CD4-positive, alpha-beta T cell treated with Interleukin-15 for 1 hour (primary cell): Measurements from ENCODE around the gene ACTL9.
"Not testable (repeated sequence)": the region's sequence is repeated elsewhere in the genome, so short reads cannot be mapped to it uniquely, and the experiment has no call there.

Source experiments
- DNase-seq: peaks from one replicate; pipeline ENCODE4 v3.0.0-alpha.2; 2020

ACTL9 gene, protein sequence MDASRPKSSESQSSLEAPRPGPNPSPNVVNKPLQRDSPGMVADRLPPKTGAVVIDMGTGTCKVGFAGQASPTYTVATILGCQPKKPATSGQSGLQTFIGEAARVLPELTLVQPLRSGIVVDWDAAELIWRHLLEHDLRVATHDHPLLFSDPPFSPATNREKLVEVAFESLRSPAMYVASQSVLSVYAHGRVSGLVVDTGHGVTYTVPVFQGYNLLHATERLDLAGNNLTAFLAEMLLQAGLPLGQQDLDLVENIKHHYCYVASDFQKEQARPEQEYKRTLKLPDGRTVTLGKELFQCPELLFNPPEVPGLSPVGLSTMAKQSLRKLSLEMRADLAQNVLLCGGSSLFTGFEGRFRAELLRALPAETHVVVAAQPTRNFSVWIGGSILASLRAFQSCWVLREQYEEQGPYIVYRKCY

DNA sequence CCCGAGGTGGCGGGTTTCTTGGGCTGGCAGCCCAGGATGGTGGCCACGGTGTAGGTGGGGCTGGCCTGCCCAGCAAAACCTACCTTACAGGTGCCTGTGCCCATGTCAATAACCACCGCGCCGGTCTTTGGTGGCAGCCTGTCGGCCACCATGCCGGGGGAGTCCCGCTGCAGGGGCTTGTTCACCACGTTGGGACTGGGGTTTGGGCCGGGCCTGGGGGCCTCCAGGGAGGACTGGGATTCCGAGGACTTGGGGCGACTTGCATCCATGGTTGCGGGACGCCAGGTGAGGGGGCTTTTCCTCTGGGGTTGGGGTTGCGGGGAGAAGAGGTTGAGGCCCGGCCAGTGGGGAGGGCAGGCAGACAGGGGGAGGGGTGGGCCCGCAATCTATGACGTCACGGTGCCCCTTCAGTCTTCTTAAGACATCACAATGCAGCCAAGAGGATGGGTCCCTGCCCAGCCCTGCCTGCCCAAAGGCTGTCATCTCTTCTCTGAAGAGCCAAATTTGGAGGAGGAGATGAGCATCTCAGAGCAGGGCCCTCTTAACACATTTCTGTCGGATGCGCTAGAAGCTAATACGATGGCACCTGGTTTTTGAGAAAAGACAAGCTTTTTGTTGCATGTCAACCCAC lies at the start of gene ACTL9:
ACTL9 (minus strand) TSS at position 363 of the 631 bp plus-strand sequence; CDS start at position 269, 94 bp downstream.
- no peak for DNase-seq

DNA sequence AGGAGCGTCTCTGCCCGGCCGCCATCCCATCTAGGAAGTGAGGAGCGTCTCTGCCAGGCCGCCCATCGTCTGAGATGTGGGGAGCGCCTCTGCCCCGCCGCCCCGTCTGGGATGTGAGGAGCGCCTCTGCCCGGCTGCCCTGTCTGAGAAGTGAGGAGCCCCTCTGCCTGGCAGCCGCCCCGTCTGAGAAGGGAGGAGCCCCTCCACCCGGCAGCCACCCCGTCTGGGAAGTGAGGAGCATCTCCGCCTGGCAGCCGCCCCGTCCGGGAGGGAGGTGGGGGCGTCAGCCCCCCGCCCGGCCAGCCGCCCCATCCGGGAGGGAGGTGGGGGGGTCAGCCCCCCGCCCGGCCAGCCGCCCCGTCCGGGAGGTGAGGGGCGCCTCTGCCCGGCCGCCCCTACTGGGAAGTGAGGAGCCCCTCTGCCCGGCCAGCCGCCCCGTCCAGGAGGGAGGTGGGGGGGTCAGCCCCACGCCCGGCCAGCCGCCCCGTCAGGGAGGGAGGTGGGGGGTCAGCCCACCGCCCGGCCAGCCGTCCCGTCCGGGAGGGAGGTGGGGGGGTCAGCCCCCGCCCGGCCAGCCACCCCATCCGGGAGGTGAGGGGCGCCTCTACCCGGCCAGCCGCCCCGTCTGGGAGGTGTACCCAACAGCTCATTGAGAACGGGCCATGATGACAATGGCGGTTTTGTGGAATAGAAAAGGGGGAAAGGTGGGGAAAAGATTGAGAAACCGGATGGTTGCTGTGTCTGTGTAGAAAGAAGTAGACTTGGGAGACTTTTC lies 40.9 kb upstream of the ACTL9 start:
- not testable (repeated sequence) for DNase-seq

DNA sequence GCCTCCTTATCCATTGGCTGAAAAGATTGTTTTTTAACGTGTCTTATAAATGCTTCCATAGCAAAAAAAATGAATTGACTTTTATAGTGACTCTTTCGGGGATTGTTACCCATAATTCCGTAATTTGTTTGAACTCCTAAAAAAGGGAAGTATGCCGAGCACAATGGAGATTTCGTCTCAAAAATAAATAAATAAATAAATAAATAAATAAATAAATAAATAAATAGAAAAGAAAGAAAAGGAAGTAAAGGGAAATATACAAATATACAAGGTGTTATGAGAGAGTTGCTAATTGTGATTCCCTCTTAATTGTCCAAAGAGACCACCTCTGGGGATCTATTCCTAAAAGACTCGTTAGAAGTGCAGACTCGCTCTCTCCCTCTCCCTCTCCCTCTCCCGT lies 39.8 kb upstream of the ACTL9 start:
- DNase-seq, result no peak

DNA sequence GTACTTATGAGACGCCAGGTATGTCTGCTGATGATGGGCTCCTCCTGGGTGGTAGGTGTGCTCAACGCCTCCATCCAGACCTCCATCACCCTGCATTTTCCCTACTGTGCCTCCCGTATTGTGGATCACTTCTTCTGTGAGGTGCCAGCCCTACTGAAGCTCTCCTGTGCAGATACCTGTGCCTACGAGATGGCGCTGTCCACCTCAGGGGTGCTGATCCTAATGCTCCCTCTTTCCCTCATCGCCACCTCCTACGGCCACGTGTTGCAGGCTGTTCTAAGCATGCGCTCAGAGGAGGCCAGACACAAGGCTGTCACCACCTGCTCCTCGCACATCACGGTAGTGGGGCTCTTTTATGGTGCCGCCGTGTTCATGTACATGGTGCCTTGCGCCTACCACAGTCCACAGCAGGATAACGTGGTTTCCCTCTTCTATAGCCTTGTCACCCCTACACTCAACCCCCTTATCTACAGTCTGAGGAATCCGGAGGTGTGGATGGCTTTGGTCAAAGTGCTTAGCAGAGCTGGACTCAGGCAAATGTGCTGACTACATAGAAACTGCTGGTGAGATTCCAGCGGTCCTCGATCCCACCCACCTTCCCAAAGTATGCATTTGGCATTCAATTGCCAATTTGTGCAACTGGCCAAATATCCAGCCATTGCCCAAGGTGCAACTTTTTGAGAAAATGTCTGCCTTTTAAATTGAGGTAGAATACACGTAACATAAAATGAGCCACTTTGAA lies 33.0 kb upstream of the ACTL9 start:
- DNase-seq, result no peak

DNA sequence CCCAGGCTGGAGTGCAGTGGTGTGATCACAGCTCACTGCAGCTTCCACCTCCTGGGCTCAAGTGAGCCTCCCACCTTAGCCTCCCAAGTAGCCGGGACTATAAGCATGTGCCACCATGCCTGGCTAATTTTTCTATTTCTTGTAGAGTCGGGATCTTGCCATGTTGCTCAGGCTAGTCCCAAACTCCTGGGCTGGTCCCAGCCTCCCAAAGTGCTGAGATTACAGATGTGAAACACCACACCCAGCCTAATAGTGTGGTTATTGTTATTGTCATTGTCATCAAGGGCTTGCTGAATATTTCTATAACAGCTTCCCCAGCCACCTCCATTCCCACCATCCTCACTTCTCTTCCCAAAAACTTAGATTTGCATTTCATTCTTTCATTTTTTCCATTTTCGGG lies 25.7 kb upstream of the ACTL9 start:
- no peak for DNase-seq

DNA sequence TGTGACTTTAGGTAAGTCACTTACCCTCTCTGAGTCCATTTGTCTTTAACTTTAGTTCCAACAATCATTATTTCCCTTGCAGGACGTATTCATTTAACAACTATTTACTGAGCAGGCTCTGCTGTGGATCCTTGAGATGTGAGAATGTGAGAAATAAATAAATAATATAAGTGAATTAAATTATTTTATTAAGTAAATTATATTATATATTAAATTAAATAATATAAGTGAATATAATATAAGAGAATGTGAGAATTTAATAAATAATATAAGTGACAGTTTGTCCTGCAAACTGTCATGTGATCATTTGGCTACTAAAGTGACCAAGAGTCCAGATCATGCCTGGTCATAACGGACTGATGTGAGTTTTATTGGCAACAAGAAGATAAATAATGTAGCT lies 23.4 kb upstream of the ACTL9 start:
- DNase-seq, result no peak

DNA sequence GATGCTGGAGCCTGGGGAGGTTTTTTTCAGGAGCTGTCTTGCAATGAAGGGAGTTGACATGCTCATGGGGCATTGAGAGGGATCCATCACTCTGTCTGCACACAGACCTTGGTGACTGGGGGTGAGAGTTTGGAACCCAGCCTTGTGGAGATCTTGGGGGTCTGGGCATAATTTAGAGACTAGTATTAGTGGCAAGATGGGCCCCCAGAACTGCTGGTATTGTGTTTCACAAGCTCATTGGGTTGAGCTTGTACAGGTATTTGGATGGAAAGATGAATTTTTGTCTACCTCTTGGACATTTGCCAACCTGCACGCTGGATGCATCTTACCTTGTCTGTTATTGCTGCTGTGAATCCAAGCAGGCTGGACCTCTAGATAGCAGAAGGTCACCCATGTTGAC lies 22.7 kb upstream of the ACTL9 start, which contains the start of gene OR2Z1:
OR2Z1 (plus strand) TSS at position 301 of the 400 bp plus-strand sequence. CDS start 9,395 bp downstream, outside the sequence.
- no peak for DNase-seq

DNA sequence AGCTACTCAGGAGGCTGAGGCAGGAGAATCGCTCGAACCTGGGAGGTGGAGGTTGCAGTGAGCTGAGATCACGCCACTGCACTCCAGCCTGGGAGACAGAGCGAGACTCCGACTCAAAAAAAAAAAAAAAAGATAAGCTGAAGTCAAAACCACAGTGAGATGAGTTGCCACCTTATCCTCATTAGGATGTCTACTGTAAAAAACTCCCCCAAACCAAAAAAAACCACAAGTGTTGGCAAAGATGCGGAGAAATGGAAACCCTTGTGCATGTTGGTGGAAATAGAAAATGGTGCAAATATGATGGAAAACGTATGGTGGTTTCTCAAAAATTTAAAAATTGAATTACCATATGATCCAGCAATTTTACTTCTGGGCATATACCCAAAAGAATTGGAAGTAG lies 11.7 kb upstream of the ACTL9 start:
- not testable (repeated sequence) for DNase-seq

DNA sequence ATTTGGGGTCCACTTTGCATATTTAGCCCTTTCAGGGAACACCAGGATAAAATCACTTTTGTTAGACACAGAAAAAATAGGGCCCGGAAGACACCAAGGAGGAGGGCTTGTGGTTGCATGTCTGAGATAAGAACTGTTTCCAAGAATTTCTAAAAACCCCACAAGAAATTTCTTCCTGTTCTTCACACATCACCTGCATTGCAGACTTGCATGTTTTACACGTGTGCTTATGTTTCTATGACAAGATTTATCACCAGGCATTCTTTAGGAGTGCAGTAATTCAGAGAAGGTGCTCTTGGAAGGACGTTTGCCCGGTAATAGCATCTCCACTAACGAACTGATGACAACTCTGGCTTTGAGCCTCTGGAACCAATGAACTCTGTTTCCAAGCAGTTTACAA lies 7.1 kb upstream of the ACTL9 start:
- DNase-seq, result no peak

DNA sequence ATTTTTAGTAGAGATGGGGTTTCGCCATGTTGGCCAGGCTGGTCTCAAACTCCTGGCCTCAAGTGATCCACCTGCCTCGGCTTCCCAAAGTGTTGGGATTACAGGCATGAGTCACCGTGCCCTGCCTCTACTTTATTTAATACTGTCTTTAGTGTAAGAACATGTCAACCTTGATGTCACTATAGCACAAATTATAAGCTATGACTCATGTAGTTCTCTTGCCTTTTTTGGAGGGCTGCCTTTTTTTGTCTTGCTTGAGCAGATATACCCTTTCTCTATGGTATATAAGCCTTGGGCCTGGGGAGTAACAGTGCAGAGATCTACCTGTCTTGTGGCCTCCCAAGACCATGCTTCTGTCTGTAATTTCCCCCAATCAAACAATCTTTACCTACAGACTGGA lies 6.7 kb upstream of the ACTL9 start:
- not testable (repeated sequence) for DNase-seq

DNA sequence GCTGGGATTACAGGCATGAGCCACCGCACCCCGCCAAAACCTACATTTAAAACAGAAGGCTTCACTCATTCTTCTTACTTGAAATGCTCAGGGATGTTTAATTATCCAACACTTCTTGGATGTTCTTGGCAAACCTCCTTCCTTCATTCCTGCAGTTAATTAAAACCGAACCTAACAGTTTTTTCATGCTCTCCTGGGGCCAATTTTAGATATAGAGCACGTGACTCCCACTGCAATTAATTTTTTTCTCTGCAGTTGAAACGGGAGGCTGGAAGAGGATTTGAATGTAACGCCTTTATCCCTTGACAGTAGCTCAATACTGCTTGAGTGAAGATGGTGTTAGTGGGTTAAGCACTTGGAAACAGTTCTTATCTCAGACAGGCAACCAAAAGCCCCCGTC lies 4.6 kb upstream of the ACTL9 start:
- no peak for DNase-seq

DNA sequence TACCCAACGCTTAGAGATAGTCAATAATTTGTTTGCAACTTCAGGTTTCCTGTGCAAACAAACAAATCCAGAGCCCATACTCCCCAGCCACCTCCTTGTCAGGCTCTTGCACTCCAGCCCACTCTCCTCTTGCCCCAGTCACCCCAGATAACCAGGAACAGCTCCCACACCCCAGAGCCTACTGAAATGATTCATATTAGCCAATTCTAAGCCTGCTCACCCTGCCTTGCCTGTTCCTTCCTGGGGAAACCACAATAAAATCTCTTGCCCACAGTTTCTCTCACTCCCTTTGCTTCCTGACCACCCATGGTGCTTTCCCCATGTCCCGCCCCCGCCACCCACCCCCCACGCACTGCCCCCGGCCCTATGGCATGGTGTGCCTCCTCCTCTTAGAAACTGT lies 3.8 kb upstream of the ACTL9 start:
- DNase-seq, result no peak

DNA sequence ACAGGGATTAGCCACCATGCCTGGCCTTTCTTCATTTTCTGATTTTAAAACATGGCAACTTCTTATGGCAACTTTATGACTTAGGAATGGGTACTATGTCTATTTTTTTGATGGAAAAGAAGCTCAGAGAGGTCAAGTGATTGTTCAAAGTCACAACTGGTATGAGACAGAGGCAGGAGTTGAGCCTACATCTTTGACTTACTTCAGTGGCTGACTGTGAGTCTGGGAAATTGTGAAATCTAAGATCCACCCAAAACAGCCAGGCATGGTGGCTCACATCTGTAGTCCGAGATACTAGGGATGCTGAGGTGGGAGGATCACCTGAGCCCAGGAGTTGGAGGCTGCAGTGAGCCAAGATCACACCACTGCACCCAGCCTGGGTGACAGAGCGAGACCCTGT lies 2.4 kb upstream of the ACTL9 start:
- no peak for DNase-seq

DNA sequence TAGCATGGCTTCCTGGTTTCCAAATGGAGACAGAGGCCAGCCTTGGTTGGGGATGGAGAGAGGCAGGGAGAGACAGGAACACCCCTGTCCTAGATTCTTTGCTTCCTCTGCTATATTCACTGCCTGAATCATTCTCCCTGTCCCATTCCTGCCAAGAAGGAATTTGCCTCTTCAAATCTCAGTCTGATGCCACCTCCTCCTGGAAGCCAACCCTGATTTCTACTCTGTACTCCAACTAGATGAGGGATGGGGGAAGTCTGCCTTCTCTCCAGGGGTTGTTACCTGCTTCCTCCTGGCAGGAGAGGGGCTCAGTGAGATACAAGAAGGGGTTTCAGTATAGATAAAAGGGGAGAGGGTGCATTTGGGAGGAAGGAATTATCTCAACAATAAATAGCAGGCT lies 1.3 kb upstream of the ACTL9 start:
- no peak for DNase-seq

DNA sequence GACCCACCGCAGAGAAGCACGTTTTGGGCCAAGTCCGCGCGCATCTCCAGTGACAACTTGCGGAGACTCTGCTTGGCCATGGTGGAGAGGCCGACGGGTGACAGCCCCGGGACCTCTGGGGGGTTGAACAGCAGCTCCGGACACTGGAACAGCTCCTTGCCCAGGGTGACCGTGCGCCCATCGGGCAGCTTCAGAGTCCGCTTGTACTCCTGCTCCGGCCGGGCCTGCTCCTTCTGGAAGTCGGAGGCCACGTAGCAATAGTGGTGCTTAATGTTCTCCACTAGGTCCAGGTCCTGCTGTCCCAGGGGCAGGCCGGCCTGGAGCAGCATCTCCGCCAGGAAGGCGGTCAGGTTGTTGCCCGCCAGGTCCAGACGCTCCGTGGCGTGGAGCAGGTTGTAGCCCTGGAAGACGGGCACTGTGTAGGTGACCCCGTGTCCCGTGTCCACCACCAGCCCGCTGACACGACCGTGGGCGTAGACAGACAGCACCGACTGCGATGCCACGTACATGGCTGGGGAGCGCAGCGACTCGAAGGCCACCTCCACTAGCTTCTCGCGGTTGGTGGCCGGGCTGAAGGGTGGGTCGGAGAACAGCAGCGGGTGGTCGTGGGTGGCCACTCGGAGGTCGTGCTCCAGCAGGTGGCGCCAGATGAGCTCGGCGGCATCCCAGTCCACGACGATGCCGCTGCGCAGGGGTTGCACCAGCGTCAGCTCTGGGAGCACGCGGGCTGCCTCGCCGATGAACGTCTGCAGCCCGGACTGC lies 743 bp downstream of the ACTL9 start:
- no peak for DNase-seq

DNA sequence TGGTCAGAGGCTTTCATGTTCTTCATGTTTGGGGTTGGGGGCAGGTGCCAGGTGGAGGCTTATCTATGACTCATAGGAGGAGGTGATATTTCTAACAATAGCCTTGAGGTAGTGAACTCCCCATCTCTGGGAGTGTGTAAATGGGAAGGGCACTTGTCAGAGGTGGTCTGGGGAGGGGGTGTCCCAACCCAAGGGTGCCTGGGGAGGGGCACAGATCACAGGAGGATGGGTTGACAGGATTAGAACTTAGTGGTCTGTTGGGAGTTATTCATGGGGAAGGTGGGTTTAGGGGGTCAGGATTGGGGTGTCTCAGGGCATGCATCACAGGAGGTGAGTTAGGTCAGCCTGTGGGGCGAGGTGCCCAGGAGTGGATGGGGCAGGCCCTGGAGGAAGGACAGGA lies 1.6 kb downstream of the ACTL9 start:
- DNase-seq, result no peak

DNA sequence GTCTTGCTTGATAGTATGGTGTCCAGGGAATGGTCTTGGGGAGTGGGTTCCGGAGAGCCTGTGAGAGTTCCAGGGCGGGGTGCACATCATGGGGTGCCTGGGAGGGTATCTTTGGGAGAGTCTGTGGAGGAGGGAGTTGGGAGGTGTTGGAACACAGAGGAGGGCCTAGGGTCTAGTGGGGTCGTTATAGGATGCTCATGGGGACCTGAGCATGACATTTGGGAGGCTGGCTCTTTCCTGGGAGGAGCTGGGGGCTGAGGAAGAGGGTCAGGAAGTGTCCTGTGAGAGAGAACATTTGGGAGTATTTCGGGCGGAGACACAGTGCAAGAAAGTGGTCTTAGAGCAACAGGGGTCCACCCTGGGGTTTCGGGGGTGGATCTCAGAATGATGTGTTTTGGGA lies 2.7 kb downstream of the ACTL9 start:
- no peak for DNase-seq

DNA sequence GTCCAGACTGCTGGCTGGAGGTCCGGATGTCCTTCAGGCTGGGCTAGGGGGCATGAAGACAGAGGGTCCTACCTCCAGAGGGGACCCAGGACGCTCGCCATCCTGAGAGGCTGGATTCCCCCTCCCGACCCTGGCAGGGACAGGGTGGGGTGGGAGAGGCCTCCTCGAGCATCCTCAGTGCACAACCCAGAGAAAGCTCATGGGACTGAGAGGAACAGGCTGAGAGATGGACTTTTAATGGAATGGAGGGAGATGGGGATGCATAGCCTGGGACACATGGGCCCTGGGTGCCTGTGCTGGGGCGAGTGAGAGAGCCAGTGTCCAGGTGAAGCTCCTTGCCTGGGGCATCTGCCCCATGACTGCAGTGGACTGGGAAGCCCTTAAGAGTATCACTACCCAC lies 3.1 kb downstream of the ACTL9 start:
- no peak for DNase-seq

DNA sequence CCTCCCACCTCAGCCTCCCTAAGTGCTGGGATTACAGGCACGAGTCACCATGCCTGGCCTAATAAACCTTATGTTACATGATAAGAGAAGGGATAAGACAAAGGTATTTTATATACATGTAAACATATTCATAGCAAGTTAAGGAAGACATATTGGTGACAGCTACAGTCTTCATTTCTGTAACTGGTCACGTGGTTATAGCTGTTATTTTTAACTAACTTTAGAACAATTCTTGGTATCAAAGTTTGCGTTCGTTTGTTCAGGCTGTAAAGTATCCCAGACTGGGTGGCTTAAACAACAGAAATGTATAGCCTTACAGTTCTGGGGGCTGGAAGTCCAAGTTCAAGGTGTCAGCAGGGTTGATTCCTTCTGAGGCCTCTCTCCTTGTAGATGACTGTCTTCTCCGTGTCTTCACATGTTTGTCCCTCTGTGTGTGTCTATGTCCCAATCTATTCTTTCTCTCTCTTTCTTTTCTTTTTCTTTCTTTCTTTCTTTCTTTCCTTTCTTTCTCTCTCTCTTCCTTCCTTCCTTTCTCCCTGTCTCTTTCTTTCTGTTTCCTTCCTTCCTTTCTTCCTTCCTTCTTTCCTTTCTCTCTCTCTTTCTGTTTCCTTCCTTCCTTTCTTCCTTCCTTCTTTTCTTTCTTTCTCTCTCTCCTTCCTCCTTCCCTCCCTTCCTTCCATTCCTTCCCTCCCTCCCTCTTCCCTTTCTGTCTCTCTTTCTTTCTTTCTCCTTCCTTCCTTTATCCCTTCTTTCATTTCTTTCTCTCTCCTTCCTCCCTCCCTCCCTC lies 7.6 kb downstream of the ACTL9 start:
- no peak for DNase-seq

DNA sequence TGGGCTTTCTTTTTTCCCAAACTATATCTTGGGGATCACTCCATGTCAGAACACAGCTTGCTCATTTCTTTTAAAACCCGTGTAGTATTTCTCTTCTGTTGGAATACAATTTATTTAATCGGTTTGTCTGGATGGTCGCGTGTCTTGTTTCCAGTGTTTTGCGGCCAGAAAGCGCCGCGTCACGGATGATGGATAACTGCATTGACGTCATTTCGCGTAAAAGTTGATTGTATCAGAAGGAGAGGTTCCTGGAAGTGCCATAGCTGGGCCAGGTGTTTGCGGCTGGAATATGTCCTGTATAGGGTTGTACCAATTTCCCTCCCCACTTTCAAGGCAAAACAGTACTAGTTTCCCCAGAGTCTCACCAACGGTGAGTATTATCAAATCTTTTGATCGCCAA lies 9.7 kb downstream of the ACTL9 start:
- DNase-seq, result no peak

DNA sequence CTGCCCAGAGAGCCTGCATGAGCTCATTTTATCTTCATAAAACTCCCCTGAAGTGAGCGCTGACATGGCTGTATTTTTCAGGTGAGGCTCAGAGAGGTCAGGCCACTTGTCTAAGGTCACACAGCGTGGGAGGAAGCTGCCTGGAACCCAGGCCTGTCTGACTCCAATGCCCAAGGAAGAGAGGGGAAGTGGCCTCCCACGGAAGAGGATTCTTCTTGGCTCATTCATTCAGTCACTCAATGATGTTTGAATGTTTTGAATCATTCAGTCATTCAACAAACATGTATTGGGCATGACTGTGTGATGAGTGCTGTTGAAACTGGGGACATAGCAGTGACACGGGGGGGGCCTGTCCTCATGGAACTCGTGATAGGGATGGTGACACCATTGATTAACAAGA lies 12.0 kb downstream of the ACTL9 start:
- no peak for DNase-seq
